HEK293 (cell line): ENCODE data around the gene PPP3CA.

Experiments
- CTCF ChIA-PET: fragments of 350-600 bp; formaldehyde crosslinking; extraction: SDS; loops from one replicate; lab custom pipeline; 2021; ENCODE audit warnings: antibody characterized with exemption; lab: Yijun Ruan, JAX
- POLR2A ChIA-PET: fragments of 300-600 bp; formaldehyde crosslinking; extraction: SDS; loops from one replicate; lab custom pipeline; 2020; ENCODE audit warnings: antibody characterized with exemption, inconsistent platforms; lab: Yijun Ruan, JAX
- H3K27ac ChIP-seq: fragments of 200-500 bp; sonication (Bioruptor generic); 2 replicates; pipeline ENCODE4 v1.5.1; 2014; ENCODE audit warnings: low read depth, low read length, control low read depth, inconsistent platforms; ENCODE audit errors: extremely low read depth
- H3K36me3 ChIP-seq, 2 experiments: fragments of 200-500 bp in 1 of 2; sonication (Bioruptor generic) in 1 of 2; 1 replicate in 1 of 2; 2 replicates in 1 of 2; pipeline ENCODE4 v1.5.1; 2014 to 2017; ENCODE audit warnings: inconsistent platforms in 2 of 2, low read length in 2 of 2; ENCODE audit not compliant: control insufficient read depth in 2 of 2, insufficient read depth in 1 of 2
- H3K4me1 ChIP-seq: fragments of 200-500 bp; sonication (Bioruptor generic); 2 replicates; pipeline ENCODE4 v1.5.1; 2014; ENCODE audit warnings: mild to moderate bottlenecking, low read length, inconsistent platforms; ENCODE audit not compliant: control insufficient read depth, insufficient read depth
- H3K4me3 ChIP-seq: 2 replicates; pipeline ENCODE4 v1.5.1; 2011; ENCODE audit warnings: low read depth, mild to moderate bottlenecking, control low read depth, low read length, moderate library complexity
- H3K9me3 ChIP-seq: fragments of 200-500 bp; sonication (Bioruptor generic); 2 replicates; pipeline ENCODE4 v1.5.1; 2014; ENCODE audit warnings: low read depth, low read length, inconsistent platforms; ENCODE audit not compliant: control insufficient read depth, insufficient read depth
- ATF2 ChIP-seq: fragments of 450-650 bp; formaldehyde crosslinking; IDR thresholded peaks from 2 replicates; pipeline ENCODE4 v1.5.1; 2016; ENCODE audit warnings: missing biosample characterization, missing genetic modification characterization, low read depth
- FEZF1 ChIP-seq: fragments of 450-650 bp; formaldehyde crosslinking; IDR thresholded peaks from 2 replicates; pipeline ENCODE4 v1.5.1; 2016; ENCODE audit warnings: missing biosample characterization, missing genetic modification characterization
- GLIS1 ChIP-seq: fragments of 450-650 bp; formaldehyde crosslinking; IDR thresholded peaks from 2 replicates; pipeline ENCODE4 v1.5.1; 2016; ENCODE audit warnings: missing biosample characterization, missing genetic modification characterization
- HIC1 ChIP-seq: fragments of 450-650 bp; formaldehyde crosslinking; IDR thresholded peaks from 2 replicates; pipeline ENCODE4 v1.5.1; 2016; ENCODE audit warnings: missing biosample characterization, missing genetic modification characterization
- HOXA7 ChIP-seq: sonication (generic); formaldehyde crosslinking; IDR thresholded peaks from 2 replicates; pipeline ENCODE4 v1.8.1; 2022; ENCODE audit warnings: missing genetic modification reagents, borderline replicate concordance
- INSM2 ChIP-seq: fragments of 450-650 bp; formaldehyde crosslinking; IDR thresholded peaks from 2 replicates; pipeline ENCODE4 v1.5.1; 2016; ENCODE audit warnings: missing biosample characterization, missing genetic modification characterization
- PRDM6 ChIP-seq: fragments of 450-650 bp; formaldehyde crosslinking; IDR thresholded peaks from 2 replicates; pipeline ENCODE4 v1.5.1; 2017; ENCODE audit warnings: missing biosample characterization, missing genetic modification characterization
- SP2 ChIP-seq: fragments of 450-650 bp; formaldehyde crosslinking; IDR thresholded peaks from 2 replicates; pipeline ENCODE4 v1.5.1; 2016; ENCODE audit warnings: missing biosample characterization, missing genetic modification characterization
- SP7 ChIP-seq: fragments of 450-650 bp; formaldehyde crosslinking; IDR thresholded peaks from 2 replicates; pipeline ENCODE4 v1.5.1; 2016; ENCODE audit warnings: missing biosample characterization, missing genetic modification characterization
- TRIM28 ChIP-seq: IDR thresholded peaks from 2 replicates; pipeline ENCODE4 v1.6.1; 2011; ENCODE audit warnings: low read length, control low read depth, borderline replicate concordance
- ZBTB21 ChIP-seq: fragments of 450-650 bp; formaldehyde crosslinking; IDR thresholded peaks from 2 replicates; pipeline ENCODE4 v1.5.1; 2017; ENCODE audit warnings: missing biosample characterization, missing genetic modification characterization
- ZBTB44 ChIP-seq: fragments of 450-650 bp; IDR thresholded peaks from 2 replicates; pipeline ENCODE4 v1.5.1; 2018; ENCODE audit warnings: missing biosample characterization, mild to moderate bottlenecking, missing genetic modification characterization
- ZEB2 ChIP-seq: fragments of 450-650 bp; formaldehyde crosslinking; IDR thresholded peaks from 2 replicates; pipeline ENCODE4 v1.5.1; 2016; ENCODE audit warnings: missing biosample characterization, missing genetic modification characterization
- ZFP69B ChIP-seq: fragments of 450-650 bp; formaldehyde crosslinking; IDR thresholded peaks from 2 replicates; pipeline ENCODE4 v1.5.1; 2016; ENCODE audit warnings: missing biosample characterization, missing genetic modification characterization
- ZNF174 ChIP-seq: fragments of 450-650 bp; formaldehyde crosslinking; IDR thresholded peaks from 2 replicates; pipeline ENCODE4 v1.5.0; 2017; ENCODE audit warnings: missing biosample characterization, mild to moderate bottlenecking, missing genetic modification characterization
- ZNF2 ChIP-seq: fragments of 450-650 bp; formaldehyde crosslinking; IDR thresholded peaks from 2 replicates; pipeline ENCODE4 v1.5.1; 2016; ENCODE audit warnings: missing biosample characterization, missing genetic modification characterization
- ZNF223 ChIP-seq: fragments of 450-650 bp; formaldehyde crosslinking; IDR thresholded peaks from 2 replicates; pipeline ENCODE4 v1.5.1; 2016; ENCODE audit warnings: missing biosample characterization, missing genetic modification characterization
- ZNF266 ChIP-seq: fragments of 450-650 bp; formaldehyde crosslinking; IDR thresholded peaks from 2 replicates; pipeline ENCODE4 v1.5.1; 2016; ENCODE audit warnings: missing biosample characterization, missing genetic modification characterization, low read depth
- ZNF335 ChIP-seq: fragments of 450-650 bp; formaldehyde crosslinking; conservative IDR thresholded peaks from 2 replicates; pipeline ENCODE4 v1.5.1; 2016; ENCODE audit warnings: missing biosample characterization, missing genetic modification characterization
- ZNF341 ChIP-seq: fragments of 450-650 bp; formaldehyde crosslinking; IDR thresholded peaks from 2 replicates; pipeline ENCODE4; 2016; ENCODE audit warnings: low read depth, missing biosample characterization, missing genetic modification characterization
- ZNF366 ChIP-seq: fragments of 450-650 bp; formaldehyde crosslinking; conservative IDR thresholded peaks from 2 replicates; pipeline ENCODE4 v1.5.1; 2016; ENCODE audit warnings: missing biosample characterization, missing genetic modification characterization
- ZNF624 ChIP-seq: fragments of 450-650 bp; formaldehyde crosslinking; IDR thresholded peaks from 2 replicates; pipeline ENCODE4 v1.5.1; 2017; ENCODE audit warnings: missing biosample characterization, missing genetic modification characterization
- ZNF645 ChIP-seq: fragments of 450-650 bp; formaldehyde crosslinking; IDR thresholded peaks from 2 replicates; pipeline ENCODE4; 2016; ENCODE audit warnings: missing biosample characterization, missing genetic modification characterization
- ZNF670 ChIP-seq: fragments of 450-650 bp; formaldehyde crosslinking; IDR thresholded peaks from 2 replicates; pipeline ENCODE4 v1.5.1; 2016; ENCODE audit warnings: missing biosample characterization, missing genetic modification characterization, low read depth
- ZNF707 ChIP-seq: fragments of 450-650 bp; formaldehyde crosslinking; IDR thresholded peaks from 2 replicates; pipeline ENCODE4 v1.5.1; 2016; ENCODE audit warnings: missing biosample characterization, missing genetic modification characterization
- ZNF777 ChIP-seq: fragments of 450-650 bp; formaldehyde crosslinking; IDR thresholded peaks from 2 replicates; pipeline ENCODE4 v1.5.1; 2017; ENCODE audit warnings: missing biosample characterization, missing genetic modification characterization, borderline replicate concordance
- ZNF785 ChIP-seq: fragments of 450-650 bp; formaldehyde crosslinking; IDR thresholded peaks from 2 replicates; pipeline ENCODE4 v1.5.1; 2016; ENCODE audit warnings: missing biosample characterization, missing genetic modification characterization
- ZNF791 ChIP-seq: fragments of 450-650 bp; formaldehyde crosslinking; IDR thresholded peaks from 2 replicates; pipeline ENCODE4 v1.5.1; 2016; ENCODE audit warnings: missing biosample characterization, missing genetic modification characterization
- ZNF792 ChIP-seq: fragments of 450-650 bp; formaldehyde crosslinking; IDR thresholded peaks from 2 replicates; pipeline ENCODE4 v1.5.1; 2016; ENCODE audit warnings: missing biosample characterization, missing genetic modification characterization
- ZNF843 ChIP-seq: fragments of 450-650 bp; formaldehyde crosslinking; IDR thresholded peaks from 2 replicates; pipeline ENCODE4 v1.5.1; 2016; ENCODE audit warnings: missing biosample characterization, missing genetic modification characterization

Gene PPP3CA

GRCh38 chr4:101279377-101279871 lies 67.9 kb downstream of the PPP3CA start:
- Histone ChIP-seq H3K9me3 (no peaks in the 10 kb centered on the region), H3K4me1 (no peaks in the 10 kb centered on the region; the same call in 1 of the 2 replicates), H3K27ac (no peak overlapping the region), H3K4me3 (no peak overlapping the region), H3K36me3 (no peaks in the 10 kb centered on the region)
- POLR2A ChIA-PET = no interaction called here
- CTCF ChIA-PET = no interaction called here
- no peak for TF ChIP-seq ZBTB44 (tag by site-specific recombination)
- TF ChIP-seq ZNF223 = no peak
- TF ChIP-seq HIC1 (tag by site-specific recombination) = 0 out of 2 replicates have a peak, but pooled peaks have one; percentile 40
- TF ChIP-seq SP2 (tag by site-specific recombination) = peak; percentile 12; the same call in 1 of the 2 replicates
- no peak for TF ChIP-seq ZNF670 (tag by site-specific recombination)
- TF ChIP-seq ZNF366 (tag by site-specific recombination) = no peak
- TF ChIP-seq ZNF335 (tag by site-specific recombination) = peak; percentile 44
- TF ChIP-seq ZNF792 (tag by site-specific recombination) = no peak
- TF ChIP-seq GLIS1 = peak; percentile 27; the same call in 1 of the 2 replicates
- TF ChIP-seq ZNF266 (tag by site-specific recombination) = no peak
- TF ChIP-seq ZNF624 = no peak
- no peak for TF ChIP-seq ZNF777 (tag by site-specific recombination)
- 0 out of 2 replicates have a peak, but pooled peaks have one; percentile 22 for TF ChIP-seq ZNF843 (tag by site-specific recombination)
- TF ChIP-seq ZNF341 = no peak
- peak; percentile 68 for TF ChIP-seq ZBTB21 (tag by site-specific recombination)
- no peak for TF ChIP-seq ZNF707 (tag by site-specific recombination)
- TF ChIP-seq ZNF2 (tag by site-specific recombination) = no peak
- TF ChIP-seq TRIM28 = peak; percentile 71; the same call in 1 of the 2 replicates
- TF ChIP-seq ZNF174 (tag by site-specific recombination) = no peak
- no peak for TF ChIP-seq HOXA7 (CRISPR knock-in tag)
- peak; percentile 66 for TF ChIP-seq PRDM6
- peak; percentile 59 for TF ChIP-seq SP7 (tag by site-specific recombination)
- no peak for TF ChIP-seq INSM2 (tag by site-specific recombination)
- no peak for TF ChIP-seq ZNF791 (tag by site-specific recombination)
- TF ChIP-seq ATF2 (tag by site-specific recombination) = peak; percentile 72
- TF ChIP-seq ZFP69B (tag by site-specific recombination) = 0 out of 2 replicates have a peak, but pooled peaks have one; percentile 20
- peak; percentile 93 for TF ChIP-seq FEZF1
- TF ChIP-seq ZEB2 (tag by site-specific recombination) = peak; percentile 62; the same call in 1 of the 2 replicates
- TF ChIP-seq ZNF645 (tag by site-specific recombination) = no peak
- no peak for TF ChIP-seq ZNF785
